ENCODE results near the gene BFSP2. TPM values are rescaled to one million over a fixed set of nuclear protein-coding genes. Genes with fewer than 3 reads are reported as not detected.

The BFSP2 gene
- total RNA-seq, 1 donor from 2014 or later, result not detected

DNA sequence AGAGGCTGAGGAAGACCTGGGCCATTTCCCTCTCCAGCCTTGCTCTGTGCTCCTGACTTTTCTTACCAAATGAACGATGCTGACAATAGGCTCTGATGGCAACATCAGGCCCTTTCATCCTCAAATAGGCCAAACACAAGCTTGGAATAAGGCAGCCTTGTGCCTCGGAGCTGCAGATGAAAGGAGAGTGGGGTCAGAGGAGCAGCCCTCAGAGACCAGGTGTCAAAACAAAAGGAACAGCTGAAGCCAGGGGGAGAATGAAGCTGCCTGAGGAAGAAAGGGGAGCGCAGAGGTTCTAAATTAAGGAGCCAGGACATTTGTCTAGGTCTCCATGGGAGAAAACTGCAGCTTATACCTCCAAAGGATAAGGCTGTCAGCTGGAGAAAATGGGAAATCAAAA lies 5.1 kb downstream of the BFSP2 start:
- Histone ChIP-seq H3K4me3 (ENCODE audit: low read depth, low read length) (no peak overlapping the region), H3K36me3 (ENCODE audit: control insufficient read depth, insufficient read depth, low read length) (no peaks in the 10 kb centered on the region), H3K27me3 (ENCODE audit: control insufficient read depth, insufficient read depth, low read length) (peaks cover 2% of the 10 kb centered on the region)
- DNase-seq (ENCODE audit: low read depth), result no peak
- TF ChIP-seq, protein P1, sequence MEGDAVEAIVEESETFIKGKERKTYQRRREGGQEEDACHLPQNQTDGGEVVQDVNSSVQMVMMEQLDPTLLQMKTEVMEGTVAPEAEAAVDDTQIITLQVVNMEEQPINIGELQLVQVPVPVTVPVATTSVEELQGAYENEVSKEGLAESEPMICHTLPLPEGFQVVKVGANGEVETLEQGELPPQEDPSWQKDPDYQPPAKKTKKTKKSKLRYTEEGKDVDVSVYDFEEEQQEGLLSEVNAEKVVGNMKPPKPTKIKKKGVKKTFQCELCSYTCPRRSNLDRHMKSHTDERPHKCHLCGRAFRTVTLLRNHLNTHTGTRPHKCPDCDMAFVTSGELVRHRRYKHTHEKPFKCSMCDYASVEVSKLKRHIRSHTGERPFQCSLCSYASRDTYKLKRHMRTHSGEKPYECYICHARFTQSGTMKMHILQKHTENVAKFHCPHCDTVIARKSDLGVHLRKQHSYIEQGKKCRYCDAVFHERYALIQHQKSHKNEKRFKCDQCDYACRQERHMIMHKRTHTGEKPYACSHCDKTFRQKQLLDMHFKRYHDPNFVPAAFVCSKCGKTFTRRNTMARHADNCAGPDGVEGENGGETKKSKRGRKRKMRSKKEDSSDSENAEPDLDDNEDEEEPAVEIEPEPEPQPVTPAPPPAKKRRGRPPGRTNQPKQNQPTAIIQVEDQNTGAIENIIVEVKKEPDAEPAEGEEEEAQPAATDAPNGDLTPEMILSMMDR (IDR thresholded peaks at IDR 0.05; ENCODE audit: insufficient read depth, low read length, poor library complexity, severe bottlenecking), result no peak

DNA sequence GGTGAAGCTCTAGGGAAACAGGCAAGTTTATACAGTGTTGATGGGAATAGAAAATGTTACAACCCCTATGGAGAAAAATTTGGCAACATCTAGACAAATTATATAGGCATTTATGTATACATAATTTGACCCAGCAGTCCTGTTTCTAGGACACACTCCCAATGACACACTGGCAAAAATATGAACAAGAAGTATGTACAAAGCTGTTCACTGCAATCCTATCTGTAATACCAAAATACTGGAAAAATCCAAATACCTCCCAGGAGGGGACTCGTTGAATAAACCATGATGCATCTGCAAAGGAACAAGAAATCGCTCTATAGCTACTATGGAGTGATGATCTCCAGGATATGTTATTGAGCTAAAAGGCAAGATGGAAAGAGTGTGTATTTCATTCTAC lies 8.5 kb downstream of the BFSP2 start:
- TF ChIP-seq, protein P1 (IDR thresholded peaks at IDR 0.05; ENCODE audit: insufficient read depth, low read length, poor library complexity, severe bottlenecking), result no peak
- H3K36me3 ChIP-seq (ENCODE audit: control insufficient read depth, insufficient read depth, low read length), result no peaks in the 10 kb centered on the region
- no peak overlapping the region for H3K4me3 ChIP-seq (ENCODE audit: low read depth, low read length)
- DNase-seq (ENCODE audit: low read depth), result no peak
- peaks cover 5% of the 10 kb centered on the region for H3K27me3 ChIP-seq (ENCODE audit: control insufficient read depth, insufficient read depth, low read length)

DNA sequence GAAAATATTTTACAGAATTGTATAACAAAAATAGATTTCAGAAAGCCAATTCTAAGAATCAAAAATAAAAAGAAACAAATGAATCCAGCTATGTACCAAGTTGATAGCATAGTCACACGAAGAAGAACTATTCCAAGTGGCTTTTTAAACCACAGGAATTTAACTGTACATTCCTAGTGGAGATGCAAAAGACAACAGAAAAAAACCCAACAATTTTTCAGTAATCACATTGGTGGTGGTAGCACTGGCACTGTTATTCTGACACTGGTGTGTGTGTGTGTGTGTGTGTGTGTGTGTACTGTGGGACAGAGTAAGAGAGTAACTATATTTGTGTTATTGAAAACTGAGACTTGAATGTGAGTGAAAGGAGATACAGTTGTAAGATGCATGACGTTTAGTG lies 9.1 kb downstream of the BFSP2 start:
- no peak for DNase-seq (ENCODE audit: low read depth)
- Histone ChIP-seq H3K27me3 (ENCODE audit: control insufficient read depth, insufficient read depth, low read length) (peaks cover 5% of the 10 kb centered on the region), H3K4me3 (ENCODE audit: low read depth, low read length) (no peak overlapping the region), H3K36me3 (ENCODE audit: control insufficient read depth, insufficient read depth, low read length) (no peaks in the 10 kb centered on the region)
- TF ChIP-seq, protein P1 (IDR thresholded peaks at IDR 0.05; ENCODE audit: insufficient read depth, low read length, poor library complexity, severe bottlenecking), result no peak

DNA sequence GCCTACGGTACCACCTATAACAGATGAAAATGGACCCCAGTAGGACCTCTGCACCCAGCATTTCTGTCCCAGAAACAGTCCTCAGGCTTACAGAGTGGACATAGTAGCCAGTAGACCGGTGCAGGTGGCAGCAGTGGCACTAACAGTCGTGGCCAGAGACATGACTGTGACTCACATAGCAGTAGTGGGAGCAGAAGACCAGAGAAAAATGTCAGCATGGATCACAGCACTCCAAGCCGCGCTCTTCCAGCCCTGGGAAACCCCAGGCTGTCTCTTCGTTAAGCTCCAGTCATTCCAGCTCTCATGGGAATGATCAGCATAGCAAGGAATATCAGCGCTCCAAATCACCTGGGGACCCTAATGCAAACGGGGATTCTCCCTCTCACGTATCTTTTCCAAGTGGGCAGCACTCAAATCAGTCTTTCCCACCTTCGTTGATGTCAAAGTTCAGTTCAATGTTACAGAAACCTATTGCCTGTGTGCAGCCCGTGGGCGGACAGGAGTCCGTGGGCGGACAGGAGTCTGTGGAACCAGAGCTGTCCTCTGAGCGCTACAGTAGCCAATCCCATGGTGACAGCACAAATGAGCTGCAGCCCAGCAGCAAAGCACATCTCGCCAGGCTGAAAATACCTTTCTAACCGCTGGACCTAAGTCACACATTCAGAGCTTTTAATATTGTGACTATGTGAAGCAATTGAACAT lies 10.5 kb downstream of the BFSP2 start:
- TF ChIP-seq, protein P1 (IDR thresholded peaks at IDR 0.05; ENCODE audit: insufficient read depth, low read length, poor library complexity, severe bottlenecking), result no peak
- Histone ChIP-seq H3K27me3 (ENCODE audit: control insufficient read depth, insufficient read depth, low read length) (peaks cover 5% of the 10 kb centered on the region), H3K36me3 (ENCODE audit: control insufficient read depth, insufficient read depth, low read length) (no peaks in the 10 kb centered on the region), H3K4me3 (ENCODE audit: low read depth, low read length) (no peak overlapping the region)
- no peak for DNase-seq (ENCODE audit: low read depth)

DNA sequence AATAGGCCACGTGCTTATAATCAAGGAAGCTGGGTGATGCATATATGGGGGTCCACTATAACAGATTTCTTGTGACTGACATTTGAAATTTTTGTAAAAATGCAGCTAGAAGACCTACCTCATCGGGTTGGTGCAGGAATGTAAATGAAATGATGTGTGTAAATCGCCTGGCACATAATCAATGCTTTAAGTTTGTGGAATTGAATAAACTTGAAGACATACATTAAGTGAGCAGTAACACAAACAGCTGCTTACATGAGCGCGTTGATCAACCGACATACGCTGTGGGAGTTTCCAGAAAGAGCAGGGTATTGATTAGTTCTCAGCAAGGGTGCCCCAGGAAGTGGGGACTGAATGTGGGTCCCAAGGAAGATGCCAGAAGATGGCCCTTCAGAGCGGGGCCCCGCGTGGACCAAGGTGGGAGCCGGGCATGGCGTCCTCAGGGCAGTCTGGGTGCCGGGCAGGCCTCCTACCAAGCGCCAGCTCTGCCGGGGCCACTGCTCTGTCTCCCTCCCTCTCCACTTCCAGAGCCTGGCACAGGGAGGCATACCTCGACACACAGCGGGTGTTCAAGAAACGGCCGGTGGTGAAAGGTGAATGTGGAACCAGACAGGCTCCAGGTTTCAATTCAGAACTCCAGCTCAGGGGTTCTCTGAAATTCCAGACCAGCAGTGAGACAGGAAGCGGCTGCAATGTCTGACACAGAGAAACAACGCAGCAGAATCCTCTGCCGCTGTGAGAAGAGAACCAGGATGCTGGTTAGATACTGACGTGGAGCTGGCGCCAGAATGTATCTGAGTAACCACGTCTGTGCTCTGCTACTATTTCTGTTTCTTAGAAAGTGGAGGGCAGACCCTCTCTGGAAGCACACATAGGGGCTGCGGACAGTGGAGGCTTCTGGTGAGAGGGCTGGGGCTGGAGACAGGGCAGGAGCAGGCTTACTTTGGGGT lies 12.6 kb downstream of the BFSP2 start:
- Histone ChIP-seq H3K36me3 (ENCODE audit: control insufficient read depth, insufficient read depth, low read length) (no peaks in the 10 kb centered on the region), H3K4me3 (ENCODE audit: low read depth, low read length) (no peak overlapping the region), H3K27me3 (ENCODE audit: control insufficient read depth, insufficient read depth, low read length) (peaks cover 5% of the 10 kb centered on the region)
- no peak for DNase-seq (ENCODE audit: low read depth)
- TF ChIP-seq, protein P1 (IDR thresholded peaks at IDR 0.05; ENCODE audit: insufficient read depth, low read length, poor library complexity, severe bottlenecking), result no peak
